Testis (tissue), 3 donors: ENCODE measurements around the gene TSPAN11. TPM values are rescaled to one million over a fixed set of nuclear protein-coding genes. Genes with fewer than 3 reads are reported as not detected.

Source experiments
- DNase-seq: peaks from one replicate; pipeline ENCODE4 v3.0.0-alpha.2; 2019
- H3K27ac ChIP-seq, 2 donors: fragments of 200-600 bp; sonication (generic); one replicate each; pipeline ENCODE4 v1.5.1; 2019
- H3K27me3 ChIP-seq: fragments of 200-600 bp; sonication (generic); one replicate; pipeline ENCODE4 v1.5.1; 2019
- H3K36me3 ChIP-seq: fragments of 200-600 bp; sonication (generic); one replicate; pipeline ENCODE4 v1.5.1; 2017; ENCODE audit warnings: low read depth; ENCODE audit errors: missing control alignments
- H3K4me1 ChIP-seq: fragments of 200-600 bp; sonication (generic); one replicate; pipeline ENCODE4 v1.5.1; 2019
- H3K4me3 ChIP-seq, 2 donors: fragments of 200-600 bp; sonication (generic); one replicate each; pipeline ENCODE4 v1.5.1; 2017 to 2019
- H3K9me3 ChIP-seq: fragments of 200-600 bp; sonication (generic); one replicate; pipeline ENCODE4 v1.5.1; 2017
- CTCF ChIP-seq, 3 experiments: fragments of 450-650 bp in 2 of 3; fragments of 200-600 bp in 1 of 3; sonication (generic) in 1 of 3; IDR thresholded peaks; one replicate each; pipeline ENCODE4 v1.5.1; 2016 to 2019; ENCODE audit warnings: antibody characterized with exemption in 3 of 3, mild to moderate bottlenecking in 2 of 3, moderate library complexity in 1 of 3
- POLR2A ChIP-seq: fragments of 450-650 bp; IDR thresholded peaks from one replicate; pipeline ENCODE4 v1.6.1; 2017; ENCODE audit warnings: antibody characterized with exemption, mild to moderate bottlenecking, moderate library complexity
- WGBS, 2 donors: methylation state at CpG; one replicate each; pipeline ENCODE4 v1.1.5; 2018; 5-methylcytosine and 5-hydroxymethylcytosine counted together
- intact Hi-C: fragments of 100-400 bp; cut with DNase I; formaldehyde crosslinking; loops from one replicate; pipeline ENCODE4 v1.15.1; 2023; ENCODE audit warnings: low total_unique reads
- polyA plus RNA-seq: library from polyadenylated mRNA; stranded (reverse); fragments of 350-450 nt; fragmentation: Illumina TruSeq; extraction: RNeasy Lipid Tissue Mini Kit (QIAGEN cat#74804); gene quantifications from one replicate; pipeline ENCODE4 v1.2.3, GENCODE V29; 2014; ENCODE audit warnings: low read depth, low replicate concordance; ENCODE audit not compliant: insufficient read depth
- total RNA-seq, 2 donors: library from RNA; depleted of rRNA; stranded (reverse); fragments of >200 nt; gene quantifications; one replicate each; pipeline ENCODE4 v1.2.3, GENCODE V29; 2016

Gene TSPAN11
- total and polyA plus RNA-seq, 3 donors from 2014 or later, result 2.4 to 2.7 (median 2.7) TPM

GRCh38 chr12:30959110-30959710, 32.7 kb downstream of the TSPAN11 start:
- Histone ChIP-seq H3K4me1 (no peaks in the 10 kb centered on the region), H3K27ac (no peak overlapping the region), H3K4me3 (no peak overlapping the region), H3K27me3 (no peaks in the 10 kb centered on the region), H3K36me3 (no peaks in the 10 kb centered on the region), H3K9me3 (no peaks in the 10 kb centered on the region)
- intact Hi-C loops, result no loop called here
- WGBS, 2 donors, result 85 to 93% methylated on average over 16 of the region's 16 CpGs
- DNase-seq, result no peak
- TF ChIP-seq POLR2A (no peak), CTCF (IDR thresholded peaks at IDR 0.05) (no peak)

- Histone ChIP-seq H3K27ac (no peak overlapping the region), H3K4me1 (no peaks in the 10 kb centered on the region), H3K36me3 (no peaks in the 10 kb centered on the region), H3K9me3 (no peaks in the 10 kb centered on the region), H3K27me3 (no peaks in the 10 kb centered on the region), H3K4me3 (no peak overlapping the region)
- no peak for DNase-seq
- intact Hi-C loops, result no loop called here
- WGBS, 2 donors, result 89 to 90% methylated on average over 10 of the region's 10 CpGs
- TF ChIP-seq CTCF (IDR thresholded peaks at IDR 0.05) (no peak), POLR2A (no peak)
These were observed 33.2 kb downstream of the TSPAN11 start for GRCh38 chr12:30959778-30960177.

GRCh38 chr12:30961030-30961429, 34.5 kb downstream of the TSPAN11 start:
- no peaks in the 10 kb centered on the region for H3K27me3 ChIP-seq
- intact Hi-C loops, result no loop called here
- no peaks in the 10 kb centered on the region for H3K4me1 ChIP-seq
- H3K27ac ChIP-seq, result no peak overlapping the region
- DNase-seq, result no peak
- no peaks in the 10 kb centered on the region for H3K9me3 ChIP-seq
- no peak overlapping the region for H3K4me3 ChIP-seq
- 83 to 92% methylated on average over 3 of the region's 3 CpGs for WGBS, 2 donors
- H3K36me3 ChIP-seq, result no peaks in the 10 kb centered on the region
- TF ChIP-seq POLR2A (no peak), CTCF (IDR thresholded peaks at IDR 0.05) (no peak)

- 96 to 97% methylated on average over 2 of the region's 2 CpGs for WGBS, 2 donors
These were observed 35.5 kb downstream of the TSPAN11 start for GRCh38 chr12:30962047-30962446.

More at GRCh38 chr12:30962047-30962446, 35.5 kb downstream of the TSPAN11 start:
- Histone ChIP-seq H3K9me3 (no peaks in the 10 kb centered on the region), H3K27me3 (no peaks in the 10 kb centered on the region), H3K4me3 (no peak overlapping the region), H3K4me1 (no peaks in the 10 kb centered on the region), H3K27ac (no peak overlapping the region), H3K36me3 (no peaks in the 10 kb centered on the region)
- TF ChIP-seq POLR2A, result no peak
- no peak for TF ChIP-seq CTCF (IDR thresholded peaks at IDR 0.05)
- DNase-seq, result no peak
- intact Hi-C loops, result no loop called here
